Kasumi-1 (cell line): ENCODE measurements around the gene HYAL3.

Experiments used
- DNase-seq, 2 experiments: peaks; one replicate each; lab custom pipeline; 2025; lab: John Stamatoyannopoulos, UW

Gene HYAL3

DNA sequence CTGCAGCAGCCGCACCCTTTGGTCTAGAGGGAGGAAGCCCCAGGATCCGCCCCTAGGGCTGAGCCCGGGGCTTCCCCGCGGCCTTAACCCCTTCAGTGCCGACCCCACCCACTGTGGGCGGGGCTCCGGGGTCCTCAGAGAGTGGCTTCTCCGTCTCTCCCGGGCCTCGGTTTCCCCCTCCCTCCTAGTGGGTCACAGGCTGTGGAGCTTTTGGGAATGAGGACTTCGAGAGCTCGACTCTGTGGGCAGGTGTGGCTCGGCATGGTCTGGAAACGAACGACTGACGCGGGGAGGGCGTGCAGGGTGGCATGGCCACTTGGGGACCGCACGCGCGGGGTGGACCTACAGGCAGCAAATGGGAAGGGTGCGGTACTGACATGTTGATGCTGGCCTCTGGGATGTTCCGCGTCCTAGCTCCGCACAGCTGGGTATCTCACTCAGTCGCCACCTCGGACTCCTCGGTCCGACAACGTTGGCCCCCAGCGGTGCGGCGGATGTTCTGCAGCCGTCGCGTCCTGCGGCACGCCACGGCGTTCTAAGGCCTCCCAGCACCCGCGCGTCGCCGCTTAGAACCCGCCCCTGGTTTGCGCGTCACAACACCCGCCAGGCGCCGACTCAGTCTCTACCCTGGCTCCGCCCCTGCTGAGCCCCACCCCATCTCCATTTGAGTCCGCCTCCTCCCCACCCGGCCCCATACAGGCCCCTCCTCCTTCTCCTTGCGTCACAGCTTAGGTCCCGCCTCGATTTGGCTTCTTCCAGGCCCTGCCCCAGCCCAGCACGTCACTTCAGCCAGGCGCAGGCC is at the start of gene HYAL3, which contains the start of gene NAA80:
Gene HYAL3 (minus strand): TSS at position 570 of the 802 bp plus-strand sequence. CDS start 3,803 bp downstream, outside the sequence.
Gene NAA80 (minus strand): TSS at position 570 of the 802 bp plus-strand sequence. CDS start 1,942 bp downstream, outside the sequence.
- peak; percentile 97 to 98 for DNase-seq

DNA sequence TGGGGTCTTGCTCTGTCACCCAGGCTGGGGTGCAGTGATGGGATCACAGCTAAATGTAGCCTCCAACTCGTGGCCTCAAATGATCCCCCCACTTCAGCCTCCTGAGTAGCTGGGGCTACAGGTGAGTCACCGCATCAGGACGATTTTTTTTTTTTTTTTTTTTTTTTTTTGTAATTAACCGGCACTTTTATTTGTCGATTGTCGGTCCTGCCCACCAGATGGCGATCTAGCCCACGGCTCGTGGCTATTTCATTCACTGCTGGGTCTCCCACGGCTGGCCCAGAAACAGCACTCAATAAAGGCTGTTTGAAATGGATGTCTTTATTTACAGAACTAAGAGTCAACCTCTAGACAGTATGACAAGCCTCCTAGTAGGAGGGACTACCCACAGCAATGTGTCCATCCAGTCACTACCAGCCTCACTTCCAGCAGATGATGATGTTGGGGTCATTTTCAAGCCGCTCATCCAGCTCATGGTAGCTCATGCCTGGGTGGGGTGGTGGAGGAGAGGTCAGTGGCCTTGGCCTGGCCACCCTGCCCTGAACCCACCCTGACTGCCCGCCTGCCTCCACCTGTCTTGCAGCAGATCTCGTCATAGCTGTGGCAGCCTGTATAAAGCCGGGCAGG is 48.1 kb upstream of the HYAL3 start:
- DNase-seq, result peak; percentile 49 to 55

- DNase-seq, result no peak
Observed at GRCh38 chr3:50345586-50346234, 46.5 kb upstream of the HYAL3 start, which contains the start of gene ZMYND10. Gene ZMYND10, minus strand, starts transcription at chr3:50345732. Its CDS starts 153 bp downstream, at chr3:50345579.

- DNase-seq, result no peak
Observed at GRCh38 chr3:50345008-50345407, 45.8 kb upstream of the HYAL3 start.

- DNase-seq, result peak in 1 of 2 experiments; percentile 14
Observed at GRCh38 chr3:50342813-50343633, 43.8 kb upstream of the HYAL3 start.

GRCh38 chr3:50341996-50342650 is 42.9 kb upstream of the HYAL3 start:
- no peak for DNase-seq

GRCh38 chr3:50341537-50341936 is 42.3 kb upstream of the HYAL3 start:
- no peak for DNase-seq

- peak; percentile 64 to 93 for DNase-seq
Observed at GRCh38 chr3:50340448-50341329, 41.5 kb upstream of the HYAL3 start, which contains the start of gene RASSF1. Gene RASSF1, minus strand, starts transcription at chr3:50340836. Its CDS starts 31 bp downstream, at chr3:50340805.

DNA sequence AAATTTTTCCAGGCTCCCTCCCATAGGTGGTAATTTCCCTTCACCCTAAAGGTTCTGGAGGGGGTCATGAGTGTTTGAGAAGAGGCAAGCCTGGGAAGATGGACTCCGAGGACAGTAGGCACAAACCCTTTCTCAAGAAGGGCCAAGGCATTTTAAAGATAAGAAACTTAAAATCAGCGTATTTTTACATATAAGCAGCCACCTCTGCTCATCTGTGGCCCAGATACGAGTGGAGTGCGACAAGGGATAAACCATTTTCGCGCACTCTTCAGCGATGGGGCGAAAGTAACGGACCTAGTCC is 40.9 kb upstream of the HYAL3 start:
- no peak for DNase-seq

- DNase-seq, result no peak
Observed at GRCh38 chr3:50339485-50340146, 40.4 kb upstream of the HYAL3 start.

DNA sequence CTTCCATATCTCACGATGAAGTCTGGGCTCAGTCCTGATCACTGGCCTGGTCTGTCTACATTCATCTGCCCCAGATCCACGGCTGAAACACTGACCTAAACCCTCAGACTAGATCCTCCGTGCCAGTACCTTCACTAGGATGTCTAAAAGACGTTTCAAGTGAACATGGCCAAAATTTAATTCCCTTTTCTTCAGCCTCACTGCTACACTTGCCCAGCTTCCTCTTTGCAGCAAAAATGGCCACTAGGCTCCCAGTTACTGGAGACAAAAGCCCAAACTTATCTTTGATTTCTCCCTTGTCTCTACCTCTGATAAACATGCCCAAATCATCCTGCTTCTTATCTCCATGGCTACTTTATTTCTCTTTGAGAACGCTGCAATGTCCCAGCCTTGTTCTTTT is 39.8 kb upstream of the HYAL3 start:
- peak; percentile 53 to 67 for DNase-seq

DNA sequence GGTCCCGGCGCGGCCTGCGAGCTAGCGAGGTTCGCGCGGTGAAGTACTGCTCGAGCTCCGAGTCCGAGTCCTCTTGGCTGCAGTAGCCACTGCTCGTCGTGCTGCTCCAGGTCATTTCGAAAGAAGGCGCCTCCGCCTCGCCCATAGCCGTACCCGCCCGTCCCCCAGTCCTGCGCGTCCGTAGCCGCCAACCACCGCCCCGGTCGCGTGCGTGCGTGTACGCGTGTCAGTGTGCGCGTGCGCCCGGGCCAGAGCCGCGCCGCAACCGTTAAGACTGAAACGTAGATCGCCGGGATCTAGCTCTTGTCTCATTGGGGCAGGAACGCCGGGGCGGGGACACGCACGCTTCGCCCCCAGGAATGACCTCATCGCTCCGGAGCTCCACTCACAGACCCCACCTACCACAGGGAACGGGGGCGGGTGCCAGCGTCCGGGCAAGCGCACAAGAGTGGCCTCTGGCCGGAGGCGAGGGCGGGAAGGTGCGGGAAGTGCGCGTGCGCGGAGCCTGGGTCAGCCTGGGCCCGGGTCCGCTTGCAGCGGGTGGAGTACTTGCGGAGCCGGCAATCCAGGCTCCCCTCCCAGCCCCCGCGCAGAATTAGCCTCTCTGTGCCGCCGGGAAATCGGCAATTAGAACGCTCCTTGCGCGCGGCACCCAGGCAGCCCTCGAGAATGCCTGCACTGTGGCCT is 38.1 kb upstream of the HYAL3 start:
- peak; percentile 98 to 99 for DNase-seq

DNA sequence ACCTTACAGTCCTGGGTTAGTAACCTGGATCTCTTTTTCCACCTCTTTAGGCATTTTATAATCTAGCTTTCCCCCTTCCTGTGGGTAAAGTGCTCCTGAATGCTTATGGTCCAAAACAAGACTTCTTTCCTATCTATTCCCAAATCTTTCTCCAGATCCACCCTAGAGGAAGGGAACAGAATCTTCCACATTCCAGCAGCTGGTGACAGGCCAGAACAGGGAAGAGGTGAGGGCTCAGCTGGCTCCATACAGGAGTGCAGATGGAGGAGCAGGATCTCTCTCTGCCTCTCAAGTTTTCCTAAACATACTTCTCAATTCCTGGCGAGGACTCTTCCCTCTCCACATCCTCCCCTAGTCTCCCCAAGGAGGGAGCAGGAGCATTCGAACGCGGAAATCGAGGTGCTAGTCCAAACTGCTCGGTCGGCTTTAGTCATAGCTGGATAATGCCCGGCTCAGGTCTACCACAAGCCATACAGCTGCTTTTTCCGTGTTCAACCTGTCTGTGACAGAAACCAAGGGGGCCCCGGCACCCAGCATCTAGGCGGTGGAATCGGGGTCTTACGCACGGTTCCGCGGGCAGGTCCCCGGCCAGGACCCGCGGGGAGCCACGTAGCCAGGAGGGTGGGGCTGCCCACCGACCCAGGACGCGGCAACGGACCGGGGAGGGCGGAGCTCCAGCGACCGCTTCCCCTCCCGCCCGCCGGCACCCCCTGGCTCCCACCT is 37.4 kb upstream of the HYAL3 start:
- no peak for DNase-seq

- DNase-seq, result no peak
Observed at GRCh38 chr3:50334339-50335075, 35.3 kb upstream of the HYAL3 start.

GRCh38 chr3:50333744-50334328 is 34.6 kb upstream of the HYAL3 start:
- no peak for DNase-seq

DNA sequence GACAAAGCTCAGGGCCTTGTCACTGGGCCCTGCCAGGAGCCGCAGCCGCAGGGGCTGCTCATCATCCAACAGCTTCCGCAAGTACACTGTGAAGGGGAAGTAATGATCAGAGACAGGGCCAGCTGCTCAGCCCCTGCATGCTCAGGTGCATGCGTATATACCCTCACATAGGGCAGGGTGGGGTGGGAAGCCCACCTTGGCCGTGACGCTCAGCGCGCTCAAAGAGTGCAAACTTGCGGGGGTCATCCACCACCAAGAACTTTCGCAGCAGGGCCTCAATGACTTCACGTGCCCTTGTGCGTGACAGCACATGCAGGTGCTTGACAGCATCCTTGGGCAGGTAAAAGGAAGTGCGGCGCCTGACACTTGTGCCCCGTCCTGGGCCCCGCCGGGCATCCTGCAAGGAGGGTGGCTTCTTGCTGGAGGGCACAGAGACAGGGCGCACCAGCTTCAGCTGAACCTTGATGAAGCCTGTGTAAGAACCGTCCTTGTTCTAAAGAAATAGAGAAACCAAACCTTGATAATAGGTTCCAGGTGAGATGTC is 32.2 kb upstream of the HYAL3 start:
- no peak for DNase-seq

- no peak for DNase-seq
Observed at GRCh38 chr3:50330330-50330729, 31.1 kb upstream of the HYAL3 start.
